Lower leg skin (tissue), 3 donors: ENCODE data around the gene IFT172.

ENCODE experiments used
- POLR2A ChIP-seq, 2 donors: fragments of 450-650 bp; IDR thresholded peaks; one replicate each; pipeline ENCODE4 v1.6.1; 2016 to 2017; ENCODE audit warnings: antibody characterized with exemption in 2 of 2, mild to moderate bottlenecking in 1 of 2, moderate library complexity in 1 of 2
- TF ChIP-seq, protein P1 (sequence below), 3 donors: fragments of 450-650 bp; IDR thresholded peaks; one replicate each; pipeline ENCODE4 v1.5.1; 2016; ENCODE audit warnings: antibody characterized with exemption in 3 of 3, mild to moderate bottlenecking in 3 of 3, moderate library complexity in 2 of 3

DNA sequence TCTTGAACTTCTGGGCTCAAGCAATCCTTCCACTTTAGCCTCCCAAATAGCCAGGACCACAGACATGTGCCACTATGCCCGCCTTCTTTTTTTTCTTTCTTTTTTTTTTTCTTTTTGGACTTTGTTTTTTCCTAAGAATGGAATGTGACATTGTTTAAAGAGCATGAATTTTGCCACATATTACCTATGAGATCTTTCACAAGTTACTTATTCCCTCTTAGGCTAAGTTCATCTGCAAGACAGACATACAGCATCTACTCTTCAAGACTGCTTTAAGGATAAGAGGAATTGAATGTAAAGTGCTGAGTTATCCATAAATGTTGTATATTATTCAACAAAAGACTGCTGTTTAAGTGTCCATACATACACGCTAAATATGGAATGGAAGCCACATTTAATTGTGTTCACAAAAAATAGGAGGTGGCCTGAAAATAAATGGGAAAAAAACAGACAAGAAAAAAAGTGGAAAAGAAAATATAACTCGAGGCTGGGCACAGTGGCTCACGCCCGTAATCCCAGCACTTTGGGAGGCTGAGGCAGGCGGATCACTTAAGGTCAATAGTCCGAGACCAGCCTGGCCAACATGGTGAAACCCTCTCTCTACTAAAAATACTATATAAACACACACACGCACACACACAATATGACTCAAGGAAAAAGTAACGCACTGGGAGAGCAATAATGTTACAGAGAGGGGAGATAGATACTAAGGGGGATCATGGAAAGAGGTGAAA, 77.0 kb downstream of the IFT172 start:
- TF ChIP-seq, protein P1, sequence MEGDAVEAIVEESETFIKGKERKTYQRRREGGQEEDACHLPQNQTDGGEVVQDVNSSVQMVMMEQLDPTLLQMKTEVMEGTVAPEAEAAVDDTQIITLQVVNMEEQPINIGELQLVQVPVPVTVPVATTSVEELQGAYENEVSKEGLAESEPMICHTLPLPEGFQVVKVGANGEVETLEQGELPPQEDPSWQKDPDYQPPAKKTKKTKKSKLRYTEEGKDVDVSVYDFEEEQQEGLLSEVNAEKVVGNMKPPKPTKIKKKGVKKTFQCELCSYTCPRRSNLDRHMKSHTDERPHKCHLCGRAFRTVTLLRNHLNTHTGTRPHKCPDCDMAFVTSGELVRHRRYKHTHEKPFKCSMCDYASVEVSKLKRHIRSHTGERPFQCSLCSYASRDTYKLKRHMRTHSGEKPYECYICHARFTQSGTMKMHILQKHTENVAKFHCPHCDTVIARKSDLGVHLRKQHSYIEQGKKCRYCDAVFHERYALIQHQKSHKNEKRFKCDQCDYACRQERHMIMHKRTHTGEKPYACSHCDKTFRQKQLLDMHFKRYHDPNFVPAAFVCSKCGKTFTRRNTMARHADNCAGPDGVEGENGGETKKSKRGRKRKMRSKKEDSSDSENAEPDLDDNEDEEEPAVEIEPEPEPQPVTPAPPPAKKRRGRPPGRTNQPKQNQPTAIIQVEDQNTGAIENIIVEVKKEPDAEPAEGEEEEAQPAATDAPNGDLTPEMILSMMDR (IDR thresholded peaks at IDR 0.05): no peak
- TF ChIP-seq POLR2A (IDR thresholded peaks at IDR 0.05): no peak
